Skeletal muscle satellite cell (primary cell): ENCODE results near the gene CDH5.

ENCODE experiments used
- H3K27me3 ChIP-seq: 2 replicates; pipeline ENCODE4 v1.7.0; 2013; ENCODE audit warnings: low read length; ENCODE audit not compliant: control insufficient read depth, insufficient read depth
- H3K36me3 ChIP-seq: 2 replicates; pipeline ENCODE4 v1.7.0; 2013; ENCODE audit warnings: mild to moderate bottlenecking, control low read depth, low read length; ENCODE audit not compliant: insufficient read depth
- H3K4me1 ChIP-seq: 2 replicates; pipeline ENCODE4 v1.7.0; 2013; ENCODE audit warnings: low read length; ENCODE audit not compliant: control insufficient read depth, insufficient read depth
- H3K4me2 ChIP-seq: 2 replicates; pipeline ENCODE4 v1.7.0; 2013; ENCODE audit warnings: mild to moderate bottlenecking, low read length
- H3K4me3 ChIP-seq: 2 replicates; pipeline ENCODE4 v1.7.0; 2013; ENCODE audit warnings: low read length
- H3K9ac ChIP-seq: 2 replicates; pipeline ENCODE4 v1.7.0; 2013; ENCODE audit warnings: mild to moderate bottlenecking, low read depth, low read length, moderate library complexity
- H3K9me3 ChIP-seq: replicated peaks from 2 replicates; pipeline ENCODE4 v1.7.0; 2013; ENCODE audit warnings: mild to moderate bottlenecking, control low read depth, low read length

Gene CDH5

DNA sequence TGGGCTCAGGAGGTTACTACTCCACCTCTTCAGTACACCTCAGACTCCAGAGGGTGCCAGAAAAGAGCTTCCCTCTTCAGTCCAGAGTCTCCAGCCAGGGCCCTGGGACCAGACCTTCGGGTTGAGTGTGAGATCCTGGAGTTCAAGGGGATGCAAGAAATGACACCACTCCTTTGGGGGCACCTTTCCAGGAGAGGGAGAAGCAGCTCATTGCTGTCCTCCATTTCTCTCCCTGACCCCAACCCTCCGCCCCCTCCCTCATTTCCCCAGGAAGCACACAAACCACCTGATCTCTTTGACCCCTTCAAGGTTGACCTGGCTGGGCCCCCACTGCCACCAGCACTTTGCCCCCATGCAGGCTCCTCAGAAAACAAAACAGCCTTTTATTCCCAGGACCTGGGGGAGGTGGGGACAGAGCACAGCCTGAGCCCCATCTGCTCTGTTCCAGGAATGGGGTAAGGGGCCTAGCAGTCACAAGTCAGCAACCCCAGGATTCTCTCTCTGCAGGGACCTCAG, 21.4 kb downstream of the CDH5 start:
- no peaks in the 10 kb centered on the region for H3K4me1 ChIP-seq
- no peaks in the 10 kb centered on the region for H3K9me3 ChIP-seq
- H3K4me2 ChIP-seq = no peak overlapping the region
- H3K4me3 ChIP-seq = no peak overlapping the region
- no peaks in the 10 kb centered on the region for H3K36me3 ChIP-seq
- peaks cover 44% of the 10 kb centered on the region for H3K27me3 ChIP-seq
- no peak overlapping the region for H3K9ac ChIP-seq

- no peak overlapping the region for H3K9ac ChIP-seq
- no peak overlapping the region for H3K4me2 ChIP-seq
- H3K4me3 ChIP-seq = no peak overlapping the region
- peaks cover 47% of the 10 kb centered on the region for H3K27me3 ChIP-seq
- H3K4me1 ChIP-seq = no peaks in the 10 kb centered on the region
- no peaks in the 10 kb centered on the region for H3K36me3 ChIP-seq
- no peaks in the 10 kb centered on the region for H3K9me3 ChIP-seq
Observed at GRCh38 chr16:66388350-66389139, 22.1 kb downstream of the CDH5 start.

DNA sequence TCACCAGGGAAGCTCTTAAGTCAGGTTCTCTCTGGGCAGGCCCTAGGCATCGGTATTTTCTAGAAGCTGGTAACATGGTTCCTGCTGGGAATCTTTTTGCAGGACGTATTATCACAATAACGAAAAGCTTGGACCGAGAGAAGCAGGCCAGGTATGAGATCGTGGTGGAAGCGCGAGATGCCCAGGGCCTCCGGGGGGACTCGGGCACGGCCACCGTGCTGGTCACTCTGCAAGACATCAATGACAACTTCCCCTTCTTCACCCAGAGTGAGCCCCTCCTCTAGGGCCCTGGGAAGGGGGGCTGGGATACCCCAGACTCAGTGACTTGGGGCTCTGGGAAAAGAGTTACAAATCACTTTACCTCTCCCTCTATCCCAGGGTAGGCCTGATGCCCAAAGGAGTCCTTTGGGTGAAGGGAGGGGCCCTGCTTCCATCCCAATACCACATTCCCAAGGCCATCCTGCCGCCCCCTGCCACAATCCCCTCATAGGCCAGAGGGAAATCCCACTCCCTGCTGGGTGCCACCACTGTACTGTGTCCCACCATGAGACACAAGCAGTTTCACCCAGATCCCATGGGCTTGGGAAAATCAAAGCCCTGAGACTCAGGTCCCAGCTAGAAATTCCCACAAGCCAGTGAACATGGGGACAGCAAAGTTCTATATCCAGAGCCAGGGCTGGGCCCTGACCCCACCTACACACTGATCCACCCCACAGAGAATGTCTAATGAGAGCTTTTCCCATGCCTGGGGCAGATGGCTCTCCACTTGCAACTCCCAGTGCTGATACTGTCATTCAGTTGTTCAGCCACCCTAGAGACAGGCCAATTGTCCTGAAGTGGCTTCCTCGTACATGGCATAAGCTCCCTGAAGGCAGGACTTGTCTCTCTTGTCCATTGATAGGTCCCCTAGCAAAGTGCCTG, 23.0 kb downstream of the CDH5 start:
- H3K9me3 ChIP-seq = no peaks in the 10 kb centered on the region
- H3K9ac ChIP-seq = no peak overlapping the region
- H3K4me2 ChIP-seq = no peak overlapping the region
- no peaks in the 10 kb centered on the region for H3K36me3 ChIP-seq
- no peak overlapping the region for H3K4me3 ChIP-seq
- H3K4me1 ChIP-seq = no peaks in the 10 kb centered on the region
- H3K27me3 ChIP-seq = peaks cover 52% of the 10 kb centered on the region

- Histone ChIP-seq H3K4me1 (no peaks in the 10 kb centered on the region), H3K9ac (no peak overlapping the region), H3K4me2 (no peak overlapping the region), H3K27me3 (peaks cover 52% of the 10 kb centered on the region), H3K36me3 (no peaks in the 10 kb centered on the region), H3K4me3 (no peak overlapping the region), H3K9me3 (no peaks in the 10 kb centered on the region)
Observed at GRCh38 chr16:66390346-66391108, 24.0 kb downstream of the CDH5 start.

- Histone ChIP-seq H3K36me3 (no peaks in the 10 kb centered on the region), H3K27me3 (peaks cover 53% of the 10 kb centered on the region), H3K4me2 (no peak overlapping the region), H3K9ac (no peak overlapping the region), H3K9me3 (no peaks in the 10 kb centered on the region), H3K4me1 (no peaks in the 10 kb centered on the region), H3K4me3 (no peak overlapping the region)
Observed at GRCh38 chr16:66391726-66392670, 25.5 kb downstream of the CDH5 start.

- no peaks in the 10 kb centered on the region for H3K4me1 ChIP-seq
- no peaks in the 10 kb centered on the region for H3K36me3 ChIP-seq
- no peak overlapping the region for H3K9ac ChIP-seq
- H3K4me3 ChIP-seq = no peak overlapping the region
- H3K9me3 ChIP-seq = no peaks in the 10 kb centered on the region
- H3K27me3 ChIP-seq = peaks cover 38% of the 10 kb centered on the region
- no peak overlapping the region for H3K4me2 ChIP-seq
Observed at GRCh38 chr16:66395806-66396555, 29.5 kb downstream of the CDH5 start.

- no peak overlapping the region for H3K9ac ChIP-seq
- H3K4me1 ChIP-seq = no peaks in the 10 kb centered on the region
- no peak overlapping the region for H3K4me2 ChIP-seq
- H3K27me3 ChIP-seq = peaks cover 29% of the 10 kb centered on the region
- H3K9me3 ChIP-seq = no peaks in the 10 kb centered on the region
- H3K4me3 ChIP-seq = no peak overlapping the region
- H3K36me3 ChIP-seq = no peaks in the 10 kb centered on the region
Observed at GRCh38 chr16:66397736-66398433, 31.4 kb downstream of the CDH5 start.

DNA sequence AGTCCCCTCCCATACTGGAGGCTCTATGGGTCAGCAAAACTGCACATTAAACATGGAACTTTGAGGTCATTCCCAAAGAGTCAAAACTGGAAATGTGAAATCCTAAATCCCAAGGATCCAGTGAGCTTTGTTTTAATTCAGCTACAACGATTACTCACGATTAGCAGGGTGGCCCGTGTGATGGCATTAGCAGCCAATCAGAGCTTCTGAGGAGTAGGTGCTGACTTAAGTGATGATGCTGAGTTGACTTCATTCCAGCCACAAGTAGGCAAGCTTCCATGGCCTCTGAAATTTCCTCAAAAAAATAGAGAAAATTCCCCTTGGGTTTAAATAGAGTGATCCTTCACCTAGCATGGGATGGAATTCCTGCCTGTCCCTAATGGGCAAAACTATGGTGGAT, 32.5 kb downstream of the CDH5 start:
- H3K4me3 ChIP-seq = no peak overlapping the region
- H3K4me2 ChIP-seq = no peak overlapping the region
- no peak overlapping the region for H3K9ac ChIP-seq
- no peaks in the 10 kb centered on the region for H3K4me1 ChIP-seq
- no peaks in the 10 kb centered on the region for H3K9me3 ChIP-seq
- H3K27me3 ChIP-seq = peaks cover 31% of the 10 kb centered on the region
- no peaks in the 10 kb centered on the region for H3K36me3 ChIP-seq

DNA sequence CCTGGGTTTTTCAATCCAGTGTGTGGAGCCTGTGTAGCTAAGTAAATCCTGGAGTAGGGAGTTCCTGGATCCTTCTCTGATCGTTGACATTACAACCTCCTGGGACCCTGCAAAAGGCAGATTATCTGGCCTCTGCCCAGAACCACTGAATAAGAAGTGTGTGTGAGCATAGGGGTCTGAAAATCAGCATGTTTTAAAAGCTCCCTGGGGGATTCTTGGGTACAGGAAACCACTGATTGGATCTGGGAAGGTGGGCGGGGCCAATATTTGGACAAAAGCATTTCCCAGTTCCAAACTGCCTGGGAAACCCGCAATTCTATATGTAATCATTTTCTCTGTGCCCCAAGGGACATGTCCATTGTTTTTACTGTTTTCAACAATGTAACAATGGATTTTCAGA, 33.4 kb downstream of the CDH5 start:
- H3K4me2 ChIP-seq = no peak overlapping the region
- no peaks in the 10 kb centered on the region for H3K9me3 ChIP-seq
- H3K4me1 ChIP-seq = no peaks in the 10 kb centered on the region
- H3K36me3 ChIP-seq = no peaks in the 10 kb centered on the region
- peaks cover 38% of the 10 kb centered on the region for H3K27me3 ChIP-seq
- H3K9ac ChIP-seq = no peak overlapping the region
- no peak overlapping the region for H3K4me3 ChIP-seq
